Measurements from ENCODE around the gene USP24.
"Not testable (repeated sequence)": the region's sequence is repeated elsewhere in the genome, so short reads cannot be mapped to it uniquely, and the experiment has no call there.

USP24 gene

GRCh38 chr1:55024163-55024562 lies 191.0 kb downstream of the USP24 start:
- not testable (repeated sequence) for DNase-seq

DNA sequence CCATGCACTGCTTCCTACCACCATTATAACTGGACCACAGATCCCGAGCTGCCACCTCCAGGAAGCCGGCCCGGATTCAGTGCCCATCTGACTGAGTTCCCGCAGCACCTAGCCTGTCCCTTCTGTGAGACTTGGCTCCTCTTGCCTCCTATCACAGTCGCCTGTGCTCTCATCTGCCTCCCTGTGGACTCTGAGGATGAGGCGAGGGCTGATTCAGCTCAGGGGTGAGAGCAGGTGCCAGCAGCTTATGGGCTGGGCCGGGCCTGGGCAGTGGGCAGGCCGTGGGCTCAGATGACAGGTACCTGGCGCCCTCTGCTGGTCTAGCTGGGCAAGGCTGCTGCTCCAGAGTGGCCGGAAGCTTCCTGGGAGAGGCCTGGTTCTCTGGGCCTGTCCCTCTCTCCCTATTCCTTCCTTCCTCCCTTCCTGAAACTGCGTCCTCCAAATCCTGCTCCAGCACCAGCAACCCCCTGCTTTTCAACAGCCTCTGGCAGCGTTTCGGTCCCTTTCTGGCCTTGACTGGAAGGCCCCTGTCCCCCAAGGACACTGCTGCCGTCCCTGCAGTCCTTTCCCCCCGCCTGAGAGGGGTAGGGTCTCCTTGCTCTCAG lies 193.1 kb downstream of the USP24 start:
- peak; percentile 85 for DNase-seq

DNA sequence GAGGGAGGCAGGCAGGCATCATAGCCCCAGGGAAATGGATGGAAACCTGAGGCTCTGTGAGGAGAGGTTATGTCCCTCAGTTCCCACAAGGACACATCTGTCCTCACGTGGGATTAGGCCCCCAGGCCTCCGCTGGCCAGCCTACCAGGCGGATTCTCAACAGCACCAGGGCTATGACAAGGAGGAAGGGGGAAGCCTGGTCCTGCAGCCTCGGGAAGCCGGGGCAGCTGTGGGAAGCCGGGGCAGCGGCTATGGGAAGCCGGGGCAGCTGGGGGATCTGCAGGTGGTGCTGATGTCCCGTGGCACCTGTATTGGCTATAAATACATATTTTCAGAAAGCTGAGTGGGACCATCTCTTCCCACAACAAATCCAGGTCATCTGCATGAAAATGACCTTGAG lies 196.8 kb downstream of the USP24 start:
- no peak for DNase-seq
